ENCODE results near the gene ADAM11. TPM values are rescaled to one million over a fixed set of nuclear protein-coding genes. Genes with fewer than 3 reads are reported as not detected.
A peak's percentile ranks its signal among the peaks of the same experiment; 100 is the strongest.

ADAM11 gene
- total and polyA plus RNA-seq, 2 of the 4 experiments (the other 2 are of a cell fraction) = 0.36 to 0.53 TPM

DNA sequence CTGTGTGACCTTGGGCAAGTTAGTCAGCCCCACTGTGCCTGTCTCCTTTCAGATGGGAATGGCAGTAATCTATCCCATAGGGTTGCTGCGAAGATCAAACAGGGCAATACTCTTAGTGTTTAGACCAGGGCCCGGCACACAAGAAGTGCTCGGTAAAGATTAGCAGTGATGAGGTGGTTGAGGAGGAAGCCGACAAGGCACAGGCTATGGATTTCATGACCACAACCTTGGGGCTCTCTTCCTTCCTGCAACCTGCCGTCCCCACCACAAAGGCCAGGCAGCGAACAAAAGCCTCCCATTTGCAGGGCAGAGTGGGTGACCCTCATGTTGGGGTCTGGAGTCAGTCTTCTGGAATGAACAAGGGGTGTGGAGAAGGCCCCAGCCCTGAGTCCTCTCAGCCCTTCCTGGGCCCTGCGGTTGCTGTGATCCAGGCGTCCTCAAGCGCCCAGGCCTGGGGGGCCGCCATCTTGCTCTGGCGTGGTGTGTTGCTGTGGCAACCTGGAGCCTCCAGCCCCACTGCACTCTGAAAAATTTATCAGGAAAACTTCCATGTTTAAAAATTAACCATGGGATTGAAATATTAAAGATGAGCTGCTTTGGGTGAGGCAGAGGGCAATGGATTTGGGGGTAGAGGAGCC is 9.8 kb downstream of the ADAM11 start:
- WGBS, 2 experiments (ENCODE audit: extremely low coverage in 2 of 2, insufficient read length in 1 of 2) = 63% methylated on average over 2 of the region's 11 CpGs; no CpG with 5 or more reads in 1 of the 2 experiments
- no peak overlapping the region for H4K91ac ChIP-seq (ENCODE audit: insufficient read depth, low read depth, low read length)
- H2BK120ac ChIP-seq (ENCODE audit: low read depth, low read length) = no peak overlapping the region
- H3K36me3 ChIP-seq (ENCODE audit: control insufficient read depth, insufficient read depth, low read length) = no peaks in the 10 kb centered on the region
- no peak overlapping the region for H4K8ac ChIP-seq (ENCODE audit: low read depth in 2 of 2, low read length in 2 of 2)
- DNase-seq (no peak), ATAC-seq (ENCODE audit: low read depth) (no peak)
- no peak overlapping the region; the same call in 1 of the 2 replicates for H3K23ac ChIP-seq (ENCODE audit: low read depth, low read length)
- no peak overlapping the region for H3K4ac ChIP-seq (ENCODE audit: low read depth, low read length)
- no peak for TF ChIP-seq POLR2A (IDR thresholded peaks at IDR 0.05; ENCODE audit: low read depth, low read length)
- H2BK5ac ChIP-seq (ENCODE audit: low read depth, low read length, poor library complexity, severe bottlenecking) = no peak overlapping the region
- H2BK20ac ChIP-seq (ENCODE audit: low read depth, low read length) = no peak overlapping the region
- no peaks in the 10 kb centered on the region for H3K9me3 ChIP-seq (ENCODE audit: control insufficient read depth, insufficient read depth, low read length)
- no peaks in the 10 kb centered on the region for H3K4me1 ChIP-seq (ENCODE audit: control insufficient read depth, insufficient read depth, low read length)
- no peak overlapping the region for H2AK5ac ChIP-seq (ENCODE audit: low read depth, low read length)
- no peak overlapping the region for H3K56ac ChIP-seq (ENCODE audit: extremely low read depth, insufficient read depth, low read length)
- H4K20me1 ChIP-seq (ENCODE audit: insufficient read depth, low read length) = no peaks in the 10 kb centered on the region
- ChIA-PET CTCF (no interaction called here), POLR2A (ENCODE audit: unreplicated experiment) (no interaction called here)
- no peak overlapping the region for H2BK15ac ChIP-seq (ENCODE audit: low read depth, low read length)
- H4K5ac ChIP-seq (ENCODE audit: low read depth, low read length) = no peak overlapping the region
- intact Hi-C loops (cut with micrococcal nuclease) (loop anchor here (10.0 kb wide), 1 partner anchor 234 kb away; no protein-coding TSS in a partner anchor), dilution Hi-C loops (cut with HindIII; ENCODE audit: low sequenced_read_pairs, unreplicated experiment) (no loop called here), in situ Hi-C loops (cut with MboI; ENCODE audit: low sequenced_read_pairs) (no loop called here)
- peaks cover 20% of the 10 kb centered on the region for H3K27me3 ChIP-seq (ENCODE audit: control insufficient read depth, insufficient read depth, low read length)
- H3K14ac ChIP-seq (replicated peaks; ENCODE audit: low read depth, low read length) = no peak overlapping the region
- no peak overlapping the region for H3K27ac ChIP-seq (ENCODE audit: insufficient read depth, low read length)
- no peak overlapping the region for H3K4me3 ChIP-seq (ENCODE audit: insufficient read depth, low read depth, low read length)
- no peak overlapping the region for H3K9ac ChIP-seq (ENCODE audit: low read depth, low read length)
- no peaks in the 10 kb centered on the region for H3K79me1 ChIP-seq (ENCODE audit: low read depth in 1 of 2, low read length in 2 of 2)
- peak overlapping the region; percentile 43 for H2AFZ ChIP-seq (replicated peaks; ENCODE audit: low read length, poor library complexity)
- H3K9me1 ChIP-seq (ENCODE audit: insufficient read depth, low read length) = no peaks in the 10 kb centered on the region
- no peak overlapping the region for H3K4me2 ChIP-seq (ENCODE audit: low read depth, low read length)
- BruUV-seq (replicated peaks) = no TSS peak
- no peak overlapping the region for H2AK9ac ChIP-seq (replicated peaks; ENCODE audit: low read depth, low read length, poor library complexity)
- no peak overlapping the region for H3K18ac ChIP-seq (ENCODE audit: low read depth, low read length)

Measured in IMR-90 (cell line).